ENCODE measurements around the gene SNX25.

- no peak for TF ChIP-seq CTCF (IDR thresholded peaks at IDR 0.05; ENCODE audit: poor library complexity, severe bottlenecking)
- no peak for TF ChIP-seq POLR2AphosphoS5 (IDR thresholded peaks at IDR 0.05)
- TF ChIP-seq EZH2 (IDR thresholded peaks at IDR 0.05; ENCODE audit: borderline replicate concordance, insufficient read depth, low read length, poor library complexity, severe bottlenecking) = no peak
- no peak for TF ChIP-seq REST (IDR thresholded peaks at IDR 0.05; ENCODE audit: borderline replicate concordance)
- no peak for TF ChIP-seq TAF1 (IDR thresholded peaks at IDR 0.05; ENCODE audit: low read depth)
- no peak for TF ChIP-seq MXI1 (conservative IDR thresholded peaks at IDR 0.05; ENCODE audit: poor library complexity, severe bottlenecking)
- TF ChIP-seq RAD21 (conservative IDR thresholded peaks at IDR 0.05) = no peak
- TF ChIP-seq EP300 (conservative IDR thresholded peaks at IDR 0.05; ENCODE audit: poor library complexity, severe bottlenecking) = no peak
- no peak for TF ChIP-seq SMC3 (conservative IDR thresholded peaks at IDR 0.05; ENCODE audit: poor library complexity)
These were observed 164.6 kb downstream of the SNX25 start for GRCh38 chr4:185374027-185374426.

All from neural cell (in vitro differentiated cells).